ENCODE results near the gene SCMH1. TPM values are rescaled to one million over a fixed set of nuclear protein-coding genes. Genes with fewer than 3 reads are reported as not detected.

Gene SCMH1
- total and polyA plus RNA-seq, 2 donors (not counting 3 experiments of a cell fraction or from before 2014, with no cell fraction given) = 39.9 to 40.7 TPM

- Histone ChIP-seq H3K9me3 (replicated peaks; ENCODE audit: control insufficient read depth, insufficient read depth, low read length) (no peaks in the 10 kb centered on the region), H3K79me2 (ENCODE audit: control insufficient read depth, insufficient read depth, low read length) (no peaks in the 10 kb centered on the region), H3K9me1 (replicated peaks; ENCODE audit: control insufficient read depth, extremely low read depth, insufficient read depth, low read length) (no peaks in the 10 kb centered on the region), H3K27ac (ENCODE audit: insufficient read depth, low read depth, low read length) (no peak overlapping the region), H3K4me3 (replicated peaks in 1 of 3; ENCODE audit: insufficient read depth in 1 of 3, low read depth in 1 of 3, low read length in 3 of 3) (no peak overlapping the region), H3K4me2 (ENCODE audit: insufficient read depth, low read length) (no peak overlapping the region), H2AFZ (ENCODE audit: low read depth, low read length) (no peak overlapping the region), H4K20me1 (replicated peaks; ENCODE audit: control insufficient read depth, extremely low read depth, insufficient read depth, low read length) (no peaks in the 10 kb centered on the region), H3K36me3 (ENCODE audit: control insufficient read depth in 2 of 2, extremely low read depth in 1 of 2, insufficient read depth in 2 of 2, low read length in 2 of 2) (peaks cover 0 to 14% of the 10 kb centered on the region in 2 experiments), H3K4me1 (ENCODE audit: control insufficient read depth, extremely low read depth, insufficient read depth, low read length) (peaks cover 39% of the 10 kb centered on the region), H3K9ac (replicated peaks; ENCODE audit: extremely low read depth, insufficient read depth, low read length) (no peak overlapping the region), H3K27me3 (ENCODE audit: control insufficient read depth in 2 of 2, insufficient read depth in 2 of 2, low read length in 2 of 2) (no peaks in the 10 kb centered on the region)
- dilution Hi-C loops (cut with MboI; ENCODE audit: extremely low pct_ligation_motif_present, low sequenced_read_pairs) (no loop called here), intact Hi-C loops (cut with micrococcal nuclease) (no loop called here)
- BruUV-seq (replicated peaks) = no TSS peak
- CTCF ChIA-PET = no interaction called here
- DNase-seq (ENCODE audit: low read depth, low spot score) (no peak), FAIRE-seq (no peak)
- POLR2A ChIA-PET = no interaction called here
- TF ChIP-seq MAX (IDR thresholded peaks at IDR 0.05; ENCODE audit: insufficient read depth, insufficient read length) = no peak
- TF ChIP-seq JUN (IDR thresholded peaks at IDR 0.05; ENCODE audit: borderline replicate concordance, insufficient read depth, insufficient read length, low read depth) = no peak
- TF ChIP-seq MYC (IDR thresholded peaks at IDR 0.05; ENCODE audit: low read depth, low read length) = no peak
- no peak for TF ChIP-seq EZH2 (IDR thresholded peaks at IDR 0.05; ENCODE audit: borderline replicate concordance, low read depth, low read length, severe bottlenecking)
- TF ChIP-seq GATA2 (IDR thresholded peaks at IDR 0.05; ENCODE audit: insufficient read depth, insufficient read length, low read depth, low read length) = no peak
- no peak for TF ChIP-seq POLR2A (IDR thresholded peaks at IDR 0.05; ENCODE audit: low read depth, low read length)
- TF ChIP-seq CTCF (IDR thresholded peaks at IDR 0.05; ENCODE audit: extremely low read depth in 1 of 2, insufficient read depth in 1 of 2, low read depth in 1 of 2, low read length in 2 of 2) = no peak
- no peak for TF ChIP-seq FOS (IDR thresholded peaks at IDR 0.05; ENCODE audit: borderline replicate concordance, insufficient read depth, low read length)
- no peak for TF ChIP-seq POLR2AphosphoS5 (IDR thresholded peaks at IDR 0.05; ENCODE audit: insufficient read depth, low read depth, low read length)
These were observed 224.7 kb downstream of the SCMH1 start for GRCh38 chr1:41017141-41018017.

Measured in endothelial cell of umbilical vein (primary cell).